Measurements from ENCODE around the gene RNF32.

- no peak for TF ChIP-seq ATF2 (CRISPR knock-in tag; IDR thresholded peaks at IDR 0.05)
- TF ChIP-seq ZBTB40 (IDR thresholded peaks at IDR 0.05) = no peak
- TF ChIP-seq ZBTB40 (CRISPR knock-in tag; IDR thresholded peaks at IDR 0.05) = no peak
- TF ChIP-seq USF2 (IDR thresholded peaks at IDR 0.05; ENCODE audit: low read depth, low read length) = no peak
- no peak for TF ChIP-seq USF2 (CRISPR knock-in tag; IDR thresholded peaks at IDR 0.05; ENCODE audit: borderline replicate concordance)
- no peak for TF ChIP-seq NR2C2 (CRISPR knock-in tag; IDR thresholded peaks at IDR 0.05; ENCODE audit: borderline replicate concordance)
- TF ChIP-seq CTCF (CRISPR knock-in tag; IDR thresholded peaks at IDR 0.05) = no peak
- no peak for TF ChIP-seq ATF3 (CRISPR knock-in tag; IDR thresholded peaks at IDR 0.05)
- TF ChIP-seq FOSL1 (CRISPR knock-in tag; IDR thresholded peaks at IDR 0.05; ENCODE audit: borderline replicate concordance) = no peak
- TF ChIP-seq REST (IDR thresholded peaks at IDR 0.05; ENCODE audit: borderline replicate concordance in 1 of 2, low read depth in 1 of 2, low read length in 2 of 2) = no peak
- no peak for TF ChIP-seq KDM2A (CRISPR knock-in tag; IDR thresholded peaks at IDR 0.05; ENCODE audit: borderline replicate concordance, low read depth)
- TF ChIP-seq DNMT3B (CRISPR knock-in tag; conservative IDR thresholded peaks at IDR 0.05) = no peak
- TF ChIP-seq KLF6 (CRISPR knock-in tag; IDR thresholded peaks at IDR 0.05) = no peak
These were observed 18.6 kb downstream of the RNF32 start for GRCh38 chr7:156659203-156659602.

All from HepG2 (cell line).